GM19043 (cell line): ENCODE data around the gene GOLPH3L.
"Not testable (repeated sequence)": the region's sequence is repeated elsewhere in the genome, so short reads cannot be mapped to it uniquely, and the experiment has no call there.

Source experiments
- ATAC-seq: cut with Tn5 transposase; IDR thresholded peaks from one replicate; pipeline ENCODE4 v1.9.1; 2021; ENCODE audit warnings: low read depth; ENCODE audit not compliant: unreplicated experiment

The GOLPH3L gene

DNA sequence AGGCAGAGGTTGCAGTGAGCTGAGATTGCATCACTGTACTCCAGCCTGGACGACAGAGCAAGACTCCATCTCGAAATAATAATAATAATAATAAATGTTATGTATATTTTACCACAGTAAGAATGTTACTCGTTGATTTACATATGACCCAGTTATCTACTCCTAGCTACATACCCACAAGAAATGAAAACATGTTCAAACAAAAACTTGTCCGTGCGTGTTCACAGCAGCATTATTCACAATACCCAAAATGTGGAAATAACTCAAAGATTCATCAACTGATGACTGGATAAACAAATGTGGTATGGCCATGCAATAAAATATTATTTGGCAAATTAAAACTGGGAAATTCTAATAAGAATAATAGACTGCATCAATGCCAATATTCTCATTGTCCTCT, 35.8 kb downstream of the GOLPH3L start:
- ATAC-seq: no peak

DNA sequence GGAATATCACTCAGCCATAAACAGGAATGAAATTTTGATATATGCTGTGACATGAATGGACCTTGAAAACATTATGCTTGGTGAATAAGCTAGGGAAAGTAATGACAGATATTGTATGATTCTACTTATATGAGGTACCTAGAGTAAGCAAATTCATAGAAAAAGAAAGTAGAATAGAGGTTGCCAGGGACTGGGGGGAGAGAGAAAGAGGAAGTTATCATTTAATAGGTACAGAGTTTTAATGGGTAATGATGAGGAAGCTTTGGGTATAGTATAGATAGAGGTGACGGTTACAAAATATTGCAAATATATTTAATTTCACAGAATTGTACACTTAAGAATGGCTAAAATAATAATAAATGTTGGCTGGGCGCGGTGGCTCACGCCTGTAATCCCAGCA, 36.4 kb downstream of the GOLPH3L start:
- no peak for ATAC-seq

DNA sequence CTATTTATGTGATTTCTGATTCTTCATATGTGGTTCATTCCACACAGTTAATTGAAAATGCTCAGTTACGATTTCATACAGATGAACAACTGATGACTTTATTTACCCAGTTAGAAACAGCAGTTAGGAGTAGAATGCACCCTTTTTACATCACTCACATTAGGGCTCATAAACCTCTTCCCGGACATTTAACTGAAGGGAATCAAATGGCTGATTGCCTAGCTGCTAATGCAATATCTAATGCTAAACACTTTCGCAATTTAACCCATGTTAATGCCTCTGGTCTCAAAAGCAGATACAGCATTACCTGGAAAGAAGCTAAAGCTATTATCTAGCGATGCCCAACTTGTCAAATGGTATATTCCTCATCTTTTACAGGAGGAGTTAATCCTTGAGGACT, 39.9 kb downstream of the GOLPH3L start:
- not testable (repeated sequence) for ATAC-seq

DNA sequence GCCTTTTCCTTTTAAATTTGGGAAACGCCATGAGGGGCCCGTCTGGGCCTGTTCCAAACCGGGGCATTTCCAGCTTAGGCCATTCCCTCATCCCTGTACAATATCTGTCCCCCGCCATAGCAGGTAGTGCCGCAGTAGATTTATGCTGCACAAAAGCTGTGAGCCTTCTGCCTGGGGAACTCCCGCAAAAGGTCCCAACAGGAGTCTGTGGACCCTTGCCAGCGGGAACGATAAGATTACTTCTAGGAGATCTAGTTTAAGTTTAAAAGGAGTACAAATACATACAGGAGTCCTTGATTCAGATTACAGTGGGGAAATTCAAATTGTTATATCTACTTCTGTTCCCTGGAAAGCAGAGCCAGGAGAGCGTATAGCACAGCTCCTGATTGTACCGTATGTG, 42.3 kb downstream of the GOLPH3L start:
- ATAC-seq: not testable (repeated sequence)

DNA sequence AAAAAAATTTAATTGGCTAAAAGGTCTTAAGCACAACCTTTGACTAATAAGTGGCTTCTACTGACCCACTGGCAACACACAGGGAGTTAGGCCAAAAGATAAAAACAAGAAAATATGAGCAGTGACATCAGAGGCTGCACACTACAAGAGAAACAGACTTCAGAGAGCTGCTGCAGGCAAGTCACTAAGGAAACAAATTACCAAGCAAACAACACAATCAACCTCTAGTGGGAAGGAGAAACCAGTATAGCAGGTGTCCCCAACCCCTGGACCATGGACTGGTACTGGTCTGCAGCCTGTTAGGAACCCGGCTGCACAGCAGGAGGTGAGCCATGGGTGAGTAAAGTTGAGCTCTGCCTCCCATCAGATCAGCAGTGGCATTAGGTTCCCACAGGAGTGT, 46.8 kb downstream of the GOLPH3L start:
- ATAC-seq: no peak

DNA sequence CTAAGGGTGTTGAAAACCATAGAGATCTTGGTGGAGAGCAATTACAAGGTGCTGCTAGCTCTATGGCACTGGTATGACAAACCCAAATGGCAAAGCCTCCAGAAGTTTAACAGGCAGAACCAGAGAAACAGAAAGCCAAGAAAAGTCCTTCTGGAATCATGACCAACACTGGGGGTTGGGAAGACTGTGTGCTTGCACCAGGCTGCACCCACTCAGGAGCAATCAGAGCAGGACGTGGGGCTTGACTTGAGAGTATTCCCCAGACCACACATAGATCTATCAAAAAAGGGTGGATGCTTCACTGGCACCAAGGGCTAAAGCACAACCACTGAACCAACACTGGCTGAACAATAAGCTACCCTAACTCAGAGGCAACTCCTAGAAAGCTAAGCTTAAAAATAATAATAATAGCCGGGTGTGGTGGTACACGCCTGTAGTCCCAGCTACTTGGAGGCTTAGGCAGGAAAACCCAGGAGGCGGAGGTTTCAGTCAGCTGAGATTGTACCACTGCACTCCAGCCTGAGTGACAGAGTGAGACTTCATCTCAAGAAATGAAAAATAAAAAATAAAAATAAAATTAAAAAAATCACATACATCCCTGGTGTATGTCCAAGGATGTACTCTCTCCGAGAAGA, 47.4 kb downstream of the GOLPH3L start:
- ATAC-seq: no peak

DNA sequence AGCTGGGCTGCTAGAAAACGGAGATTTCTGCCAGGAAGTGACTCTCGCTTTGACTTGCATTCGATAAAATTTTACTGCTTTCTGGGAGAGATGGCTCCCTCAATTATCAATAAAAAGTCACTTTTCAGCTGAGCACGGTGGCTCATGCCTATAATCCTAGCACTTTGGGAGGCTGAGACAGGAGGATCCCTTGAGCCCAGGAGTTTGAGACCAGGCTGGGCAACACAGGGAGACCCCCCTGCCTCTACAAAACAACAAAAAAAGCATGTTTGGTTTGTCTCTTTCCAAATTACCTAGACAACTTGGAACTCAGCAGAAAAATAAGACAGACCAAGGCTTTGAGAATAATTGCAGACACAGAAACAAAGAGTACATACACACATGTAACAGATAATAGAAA, 54.7 kb downstream of the GOLPH3L start:
- ATAC-seq: no peak

DNA sequence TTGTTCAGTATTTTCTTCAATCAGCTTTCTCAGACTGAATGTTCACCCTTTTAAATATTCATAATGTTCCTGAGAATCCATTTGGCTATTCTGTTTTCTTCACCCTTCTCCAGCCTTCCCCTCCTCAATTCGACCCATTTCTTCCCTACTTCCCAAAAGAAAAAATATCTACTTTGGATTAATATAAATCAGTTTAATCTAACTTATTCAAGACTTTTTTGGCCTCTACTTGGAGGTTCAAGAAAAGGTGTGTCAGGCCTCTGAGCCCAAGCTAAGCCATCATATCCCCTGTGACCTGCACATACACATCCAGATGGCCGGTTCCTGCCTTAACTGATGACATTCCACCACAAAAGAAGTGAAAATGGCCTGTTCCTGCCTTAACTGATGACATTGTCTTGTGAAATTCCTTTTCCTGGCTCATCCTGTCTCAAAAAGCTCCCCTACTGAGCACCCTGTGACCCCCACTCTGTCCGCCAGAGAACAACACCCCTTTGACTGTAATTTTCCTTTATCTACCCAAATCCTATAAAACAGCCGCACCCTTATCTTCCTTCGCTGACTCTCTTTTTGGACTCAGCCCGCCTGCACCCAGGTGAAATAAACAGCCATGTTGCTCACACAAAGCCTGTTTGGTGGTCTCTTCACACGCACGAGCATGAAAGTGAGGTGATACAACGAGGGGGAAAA, 55.7 kb downstream of the GOLPH3L start:
- not testable (repeated sequence) for ATAC-seq

DNA sequence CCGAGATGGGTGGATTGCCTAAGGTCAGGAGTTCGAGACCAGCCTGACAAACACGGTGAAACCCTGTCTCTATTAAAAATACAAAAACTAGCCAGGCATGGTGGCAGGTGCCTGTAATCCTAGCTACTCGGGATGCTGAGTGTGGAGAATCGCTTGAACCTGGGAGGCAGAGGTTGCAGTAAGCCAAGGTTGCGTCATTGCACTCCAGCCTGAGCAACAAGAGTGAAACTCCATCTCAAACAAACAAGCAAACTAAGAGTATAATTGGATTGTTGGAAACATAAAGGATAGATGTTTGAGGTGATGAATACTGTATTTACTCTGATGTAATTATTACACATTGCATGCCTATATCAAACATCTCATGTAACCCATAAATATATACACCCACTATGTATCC, 58.5 kb downstream of the GOLPH3L start:
- ATAC-seq: not testable (repeated sequence)

DNA sequence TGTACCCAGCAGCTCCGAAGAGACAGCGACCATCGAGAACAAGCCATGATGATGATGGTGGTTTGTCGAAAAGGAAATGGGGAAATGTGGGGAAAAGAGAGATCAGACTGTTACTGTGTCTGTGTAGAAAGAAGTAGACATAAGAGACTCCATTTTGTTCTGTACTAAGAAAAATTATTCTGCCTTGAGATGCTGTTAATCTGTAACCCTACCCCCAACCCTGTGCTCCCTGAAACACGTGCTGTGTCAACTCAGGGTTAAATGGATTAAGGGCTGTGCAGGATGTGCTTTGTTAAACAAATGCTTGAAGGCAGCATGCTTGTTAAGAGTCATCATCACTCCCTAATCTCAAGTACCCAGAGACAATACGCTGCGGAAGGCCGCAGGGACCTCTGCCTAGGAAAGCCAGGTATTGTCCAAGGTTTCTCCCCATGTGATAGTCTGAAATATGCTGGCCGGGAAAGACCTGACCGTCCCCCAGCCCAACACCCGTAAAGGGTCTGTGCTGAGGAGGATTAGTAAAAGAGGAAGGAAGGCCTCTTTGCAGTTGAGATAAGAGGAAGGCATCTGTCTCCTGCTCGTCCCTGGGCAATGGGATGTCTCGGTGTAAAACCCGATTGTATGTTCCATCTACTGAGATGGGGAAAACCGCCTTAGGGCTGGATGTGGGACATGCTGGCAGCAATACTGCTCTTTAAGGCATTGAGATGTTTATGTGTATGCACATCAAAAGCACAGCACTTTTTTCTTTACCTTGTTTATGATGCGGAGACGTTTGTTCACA, 61.9 kb downstream of the GOLPH3L start:
- not testable (repeated sequence) for ATAC-seq

DNA sequence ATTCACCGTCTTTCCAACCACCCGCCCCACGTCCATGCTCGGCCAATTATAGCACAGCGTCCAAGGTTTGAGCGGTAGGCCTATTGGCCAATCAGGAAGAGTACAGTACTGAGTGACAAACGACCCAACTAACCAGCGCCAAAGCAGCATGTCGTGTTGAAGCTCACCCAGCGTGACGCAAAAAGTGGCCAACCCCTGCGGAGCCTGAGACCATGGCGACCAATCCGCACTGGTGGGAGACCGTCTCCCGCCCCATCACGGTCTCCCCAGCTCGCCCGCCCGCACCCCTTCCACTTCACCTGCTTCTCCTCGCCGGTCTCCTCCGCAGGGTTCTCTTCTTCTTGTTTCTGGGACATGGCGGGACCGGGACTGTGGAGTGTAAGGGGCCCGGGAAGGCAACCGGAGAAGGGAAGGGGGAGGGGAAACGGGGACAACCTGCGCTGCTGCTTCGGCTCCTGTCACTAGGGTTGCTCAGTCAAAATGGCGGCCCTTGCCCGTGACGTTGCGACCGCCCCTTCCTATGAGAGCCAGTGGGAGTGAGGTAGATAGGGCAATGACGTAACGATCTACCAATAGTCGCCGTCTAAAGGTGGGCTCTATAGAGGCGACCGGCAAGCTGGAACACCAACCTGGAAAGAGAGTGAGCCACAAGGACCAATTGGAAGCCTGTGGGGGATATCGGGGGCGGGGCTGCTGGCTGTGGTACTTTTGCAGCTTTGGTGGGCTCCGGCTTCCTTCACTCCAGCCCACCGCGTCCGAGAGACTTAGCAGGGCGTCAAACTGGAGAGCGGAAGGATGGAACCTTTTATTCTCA, 67.6 kb downstream of the GOLPH3L start, which contains the start of gene ENSA:
Gene ENSA, minus strand, starts transcription at position 498 of the 814 bp plus-strand sequence. Its CDS starts 142 bp downstream, at position 356.
- ATAC-seq: peak; percentile 90

DNA sequence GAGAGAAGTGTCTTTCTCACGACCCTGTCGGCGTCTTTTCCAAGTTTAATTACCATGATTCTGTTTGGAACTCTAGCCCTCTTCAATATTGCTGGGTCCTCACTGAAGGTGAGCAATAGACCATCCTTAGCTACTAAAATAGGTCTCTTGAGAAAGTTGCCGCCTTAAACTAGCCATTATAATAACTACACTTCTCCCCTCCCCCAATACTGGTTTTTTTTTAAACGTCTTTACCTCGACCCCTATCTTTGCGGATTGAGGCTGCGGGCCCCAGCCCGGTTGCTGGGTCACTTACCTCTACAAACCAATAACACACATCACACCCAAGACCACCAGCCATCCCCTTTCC, 68.2 kb downstream of the GOLPH3L start:
- ATAC-seq: no peak

DNA sequence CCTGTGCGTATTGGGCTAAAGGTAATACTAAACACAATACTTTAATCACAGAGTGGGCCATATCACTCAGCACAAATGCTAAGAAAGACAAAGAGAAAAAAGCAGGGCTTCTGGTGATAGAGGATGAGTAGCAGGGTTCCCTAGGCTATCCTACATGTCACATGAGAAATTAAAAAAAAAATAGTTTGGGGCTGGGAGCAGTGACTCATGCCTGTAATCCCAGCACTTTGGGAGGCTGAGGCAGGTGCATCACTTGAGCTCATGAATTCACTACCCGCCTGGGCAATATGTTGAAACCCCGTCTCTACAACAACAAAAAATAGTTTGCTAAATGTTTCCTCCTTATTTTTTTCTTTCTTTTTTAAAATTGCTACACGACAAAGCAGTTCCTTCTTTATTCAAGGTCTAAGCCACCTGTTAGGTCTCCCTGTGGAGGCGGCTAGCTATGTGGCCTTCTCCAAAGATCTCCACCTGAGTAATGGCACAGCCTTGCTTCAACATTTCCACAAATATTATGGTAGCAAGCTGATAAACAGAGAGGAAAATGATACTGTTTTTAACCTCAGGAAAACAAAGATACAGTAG, 69.0 kb downstream of the GOLPH3L start:
- ATAC-seq: no peak

DNA sequence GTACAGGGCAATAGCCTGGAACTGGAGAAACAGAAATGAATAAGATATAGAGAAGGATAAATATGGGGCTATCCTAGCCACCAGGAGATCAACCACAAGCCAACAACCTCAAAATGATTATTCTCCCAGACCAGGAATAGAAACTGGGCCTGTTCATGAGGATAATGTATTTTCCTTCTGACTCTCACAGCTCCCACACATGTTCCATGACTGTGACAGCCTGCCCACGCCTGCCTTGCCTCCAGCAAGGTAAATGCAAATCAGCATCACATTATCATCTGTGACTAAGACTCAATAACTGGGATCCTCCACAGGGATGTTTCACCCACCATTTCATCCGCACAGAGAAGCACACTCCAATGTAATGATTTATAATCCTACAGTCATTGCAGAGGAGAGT, 70.8 kb downstream of the GOLPH3L start:
- no peak for ATAC-seq

DNA sequence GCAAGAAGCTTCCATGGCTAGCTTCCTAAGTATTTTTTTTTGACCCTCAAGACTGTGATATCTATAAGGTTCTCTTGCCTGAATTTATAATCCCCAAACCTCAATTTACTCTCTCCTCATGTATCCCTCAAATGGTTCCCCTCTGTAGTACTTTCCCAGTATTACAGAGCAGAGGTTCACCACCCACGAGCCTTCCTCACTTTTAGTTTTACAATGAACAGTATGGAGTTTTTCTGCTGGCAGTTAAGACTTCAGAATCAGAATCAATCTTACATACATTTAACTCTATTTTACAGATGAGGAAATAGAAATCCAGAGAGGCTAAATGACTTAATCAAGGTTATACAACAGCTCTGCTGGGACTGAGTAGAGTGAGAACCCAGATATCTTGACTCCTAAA, 72.4 kb downstream of the GOLPH3L start:
- not testable (repeated sequence) for ATAC-seq

DNA sequence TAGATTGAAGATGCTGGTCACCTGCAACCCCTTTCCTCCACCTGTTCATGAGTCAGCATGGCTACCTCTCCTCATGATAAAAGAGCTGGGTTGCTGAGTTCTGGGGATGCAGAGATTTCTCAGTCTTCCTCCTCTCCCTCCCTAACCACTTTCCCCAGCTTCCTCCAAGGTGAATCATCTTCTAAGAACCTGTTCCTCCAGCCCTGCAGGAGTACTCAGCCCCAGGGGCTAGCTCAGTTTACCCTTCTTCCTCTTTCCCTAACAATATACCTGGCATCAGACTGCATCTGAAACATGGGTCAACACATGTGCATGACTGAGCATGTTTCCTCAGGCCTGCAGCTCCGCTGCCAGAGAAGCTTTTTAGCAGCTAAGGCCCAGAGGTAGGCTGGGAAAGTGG, 72.8 kb downstream of the GOLPH3L start:
- not testable (repeated sequence) for ATAC-seq

DNA sequence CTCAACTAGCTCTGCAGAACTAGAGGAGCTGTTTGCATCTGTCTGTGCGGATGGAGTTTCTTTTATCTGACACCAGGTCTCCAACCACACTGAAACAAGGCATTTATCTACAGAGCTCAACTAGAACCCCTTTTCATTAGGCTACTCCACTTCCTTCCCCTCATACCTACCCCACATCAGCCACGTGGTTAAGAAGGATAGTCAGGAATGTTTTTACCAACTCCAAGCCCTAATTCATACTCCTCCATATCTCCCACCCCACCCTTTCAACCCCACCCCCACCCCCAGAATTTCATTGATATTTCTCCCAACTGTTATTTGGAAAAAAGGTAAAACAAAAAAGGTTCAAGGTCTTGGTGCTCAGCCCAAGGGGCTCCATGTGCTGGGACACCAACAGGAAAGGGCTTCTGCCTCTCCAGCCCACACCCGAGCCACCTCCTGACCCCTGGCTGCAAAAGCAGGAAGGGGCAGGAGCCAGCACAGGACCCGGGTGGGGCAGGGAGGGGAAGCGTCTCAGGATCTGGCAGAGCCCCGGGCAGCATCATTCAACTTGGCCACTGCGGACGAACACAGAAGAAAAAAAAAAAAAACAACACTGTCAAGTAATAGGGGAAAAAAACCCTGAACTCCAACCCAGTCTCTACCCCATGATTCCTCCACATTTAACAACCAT, 74.5 kb downstream of the GOLPH3L start:
- no peak for ATAC-seq

DNA sequence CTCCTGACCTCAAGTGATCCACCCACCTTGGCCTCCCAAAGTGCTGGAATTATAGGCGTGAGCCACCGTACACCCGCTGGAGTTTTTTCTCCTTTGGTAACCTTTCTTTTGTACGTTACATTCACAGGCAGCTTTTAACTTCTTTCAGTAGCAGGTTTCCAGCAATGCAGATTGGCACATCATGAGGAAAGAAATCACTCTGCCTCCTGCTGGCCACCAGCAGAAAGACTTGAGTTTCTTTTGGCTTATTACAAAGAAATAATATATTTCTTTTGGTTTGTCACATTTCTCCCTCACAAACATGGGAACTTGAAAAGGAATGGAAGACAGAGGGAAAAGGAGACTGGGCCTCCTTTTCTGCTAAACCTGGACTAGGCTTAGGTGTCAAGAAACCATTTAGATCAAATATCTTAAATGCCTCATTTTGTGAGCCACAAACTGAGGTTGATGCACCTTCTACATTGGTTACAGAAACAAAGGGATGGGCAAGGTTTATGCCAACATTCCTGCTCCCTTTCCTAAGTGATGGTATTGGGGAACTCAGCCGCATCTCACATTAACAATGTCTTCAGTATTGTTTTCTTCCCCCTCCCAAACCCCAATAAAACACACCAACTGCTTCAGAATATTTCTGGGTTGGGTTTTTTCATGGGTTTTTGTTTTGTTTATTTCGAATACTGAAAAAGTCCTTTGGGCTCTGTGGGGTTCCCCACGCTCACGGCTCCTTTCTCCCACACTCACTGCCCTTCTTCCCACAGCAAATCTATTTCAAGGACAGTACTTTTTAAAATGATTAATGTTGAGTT, 75.3 kb downstream of the GOLPH3L start:
- no peak for ATAC-seq

DNA sequence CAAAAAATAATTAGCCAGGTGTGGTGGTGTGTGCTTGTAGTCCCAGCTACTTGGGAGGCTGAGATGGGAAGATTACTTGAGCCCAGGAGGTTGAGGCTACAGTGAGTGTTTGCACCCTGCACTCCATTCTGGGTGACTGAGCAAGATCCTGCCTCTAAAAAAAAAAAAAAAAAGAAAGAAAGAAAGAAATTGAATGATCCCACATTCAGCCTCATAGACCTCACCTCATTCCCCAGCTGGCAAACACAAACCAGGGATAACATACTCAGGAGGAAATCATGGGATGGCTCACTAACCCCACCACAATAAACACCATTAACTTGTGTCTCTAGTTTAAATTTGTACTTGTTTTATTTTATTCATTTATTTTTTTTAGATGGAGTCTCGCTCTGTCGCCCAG, 76.0 kb downstream of the GOLPH3L start:
- no peak for ATAC-seq
